GM18907 (cell line): ENCODE data around the gene KLHDC2.
"Not testable (repeated sequence)": the region's sequence is repeated elsewhere in the genome, so short reads cannot be mapped to it uniquely, and the experiment has no call there.

Experiments
- ATAC-seq: cut with Tn5 transposase; IDR thresholded peaks from one replicate; pipeline ENCODE4 v1.9.1; 2021; ENCODE audit warnings: mild to moderate bottlenecking, moderate library complexity; ENCODE audit not compliant: unreplicated experiment

The KLHDC2 gene

DNA sequence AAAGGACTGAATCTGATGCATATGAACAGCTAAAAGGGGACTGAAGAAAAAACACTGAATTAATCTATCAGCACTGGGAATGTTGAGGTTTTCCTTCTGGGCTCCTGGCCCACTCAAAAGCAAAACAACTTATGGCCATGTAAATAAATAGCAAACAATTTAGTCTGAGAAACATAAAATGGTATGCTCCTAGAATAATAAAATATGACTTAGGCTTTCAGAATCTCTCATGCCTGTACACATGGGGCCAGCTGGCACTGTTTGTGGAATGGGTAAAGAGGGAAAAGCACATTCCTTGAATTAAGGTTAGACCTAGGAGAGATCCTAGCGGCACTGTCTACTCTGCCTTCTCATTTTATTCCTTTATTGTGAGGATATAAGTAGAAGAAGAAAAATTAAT lies 6.2 kb downstream of the KLHDC2 start:
- ATAC-seq, result no peak

DNA sequence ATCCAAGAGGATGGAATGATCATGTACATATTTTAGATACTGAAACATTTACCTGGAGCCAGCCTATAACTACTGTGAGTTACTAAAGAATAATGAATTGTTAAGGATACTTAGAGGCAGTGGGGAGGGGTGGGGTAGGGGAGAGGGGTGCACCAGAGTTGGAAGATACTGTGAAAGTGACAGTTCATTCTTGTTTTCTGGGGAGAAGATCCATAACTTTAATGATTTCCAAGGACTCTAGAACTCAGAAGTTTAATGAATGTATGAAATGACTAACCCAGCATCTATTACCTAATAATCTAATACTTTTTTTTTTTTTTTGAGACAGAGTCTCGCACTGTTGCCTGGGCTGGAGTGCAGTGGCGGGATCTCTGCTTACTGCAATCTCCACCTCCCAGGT lies 10.5 kb downstream of the KLHDC2 start:
- no peak for ATAC-seq

DNA sequence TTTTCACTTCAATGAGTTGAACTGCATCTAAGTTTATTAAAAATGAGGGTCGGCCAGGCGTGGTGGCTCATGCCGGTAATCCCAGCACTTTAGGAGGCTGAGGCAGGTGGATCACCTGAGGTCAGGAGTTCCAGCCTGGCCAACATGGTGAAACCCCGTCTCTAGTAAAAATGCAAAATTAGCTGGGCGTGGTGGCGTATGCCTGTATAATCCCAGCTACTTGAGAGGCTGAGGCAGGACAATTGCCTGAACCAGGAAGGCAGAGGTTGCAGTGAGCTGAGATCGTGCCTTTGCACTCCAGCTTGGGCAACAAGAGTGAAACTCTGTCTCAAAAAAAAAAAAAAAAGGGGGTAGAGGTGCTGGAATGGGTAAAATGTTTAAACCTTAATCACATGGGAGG lies 13.1 kb downstream of the KLHDC2 start:
- not testable (repeated sequence) for ATAC-seq

DNA sequence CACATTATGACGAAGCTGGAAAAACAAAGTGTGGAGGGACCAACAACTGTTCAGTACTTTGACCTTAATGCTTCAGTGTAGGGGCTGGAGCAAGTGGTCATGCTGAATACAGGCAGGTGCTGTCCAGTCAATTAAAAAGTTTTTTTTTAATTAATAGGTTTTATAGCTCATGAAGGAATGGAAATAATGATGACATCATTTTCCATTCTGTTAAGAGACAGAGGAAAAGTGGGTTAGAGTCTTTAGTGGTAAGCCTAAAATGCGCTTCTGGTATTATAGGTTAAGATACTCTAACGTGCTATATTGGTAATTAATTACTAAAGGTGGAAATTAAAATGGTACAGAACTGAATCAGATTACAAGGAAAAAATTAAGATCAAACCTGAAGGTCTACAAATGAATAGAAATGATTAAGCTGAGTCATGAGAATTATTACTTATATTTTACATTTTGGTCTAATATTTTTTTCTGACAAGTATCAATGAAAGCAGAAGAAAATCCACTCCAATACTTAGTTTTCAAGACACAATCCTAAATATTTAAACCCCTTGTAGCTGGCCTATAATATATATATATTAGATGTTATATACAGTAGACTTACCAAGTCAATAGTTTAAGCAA lies 15.6 kb downstream of the KLHDC2 start:
- ATAC-seq, result no peak

DNA sequence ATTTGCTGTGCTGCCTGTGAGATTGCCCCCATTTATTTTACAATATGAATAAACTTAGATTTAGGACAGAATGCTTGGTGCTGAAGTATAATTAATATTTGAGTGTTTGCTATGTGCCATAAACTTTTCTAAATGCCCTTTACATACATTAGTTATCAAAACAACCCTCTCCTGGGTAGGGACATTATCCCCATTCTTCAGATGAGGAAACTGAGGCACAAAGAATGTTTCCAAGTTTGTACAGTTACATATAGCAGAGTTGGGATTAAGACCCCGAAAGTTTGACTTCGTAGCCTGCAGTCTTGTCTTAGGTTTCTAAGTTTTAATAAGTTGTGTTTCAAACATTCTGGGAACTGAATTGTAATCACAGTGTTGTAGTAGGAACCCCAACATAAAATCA lies 18.4 kb downstream of the KLHDC2 start:
- ATAC-seq, result no peak

DNA sequence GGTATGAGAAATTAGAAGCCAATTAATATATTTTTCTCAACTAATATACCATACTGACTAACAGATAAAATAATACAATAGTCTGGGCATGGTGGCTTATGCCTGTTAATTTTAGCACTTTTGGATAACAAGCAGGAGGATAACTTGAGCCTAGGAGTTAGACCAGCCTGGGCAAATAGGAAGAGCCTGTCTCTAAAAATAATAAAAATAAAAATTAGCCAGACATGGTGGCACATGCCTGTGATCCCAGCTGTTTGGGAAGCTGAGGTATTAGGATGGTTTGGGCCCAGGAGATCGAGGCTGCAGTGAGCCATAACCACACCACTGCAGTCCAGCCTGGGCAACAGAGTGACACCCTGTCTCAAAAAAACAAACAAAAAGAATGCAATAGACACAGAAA lies 24.7 kb downstream of the KLHDC2 start:
- no peak for ATAC-seq

DNA sequence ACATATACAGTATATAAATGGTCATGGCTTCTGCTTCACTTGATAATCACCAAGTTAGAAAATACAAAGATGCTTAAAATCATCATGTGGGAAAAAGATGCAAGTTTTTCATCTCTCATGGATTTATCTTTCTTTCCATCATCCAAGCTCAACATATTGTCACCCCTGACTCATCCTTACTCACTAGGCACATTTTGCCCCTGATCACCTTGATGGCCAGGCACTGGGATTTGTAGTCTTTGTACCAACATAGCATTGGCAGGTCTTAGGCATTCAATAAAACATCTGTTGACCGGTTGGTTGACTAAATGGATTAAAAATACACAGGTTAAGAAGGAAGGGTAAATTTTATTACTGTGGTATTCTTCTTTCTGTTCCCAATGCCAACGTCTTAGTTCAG lies 28.1 kb downstream of the KLHDC2 start:
- no peak for ATAC-seq

DNA sequence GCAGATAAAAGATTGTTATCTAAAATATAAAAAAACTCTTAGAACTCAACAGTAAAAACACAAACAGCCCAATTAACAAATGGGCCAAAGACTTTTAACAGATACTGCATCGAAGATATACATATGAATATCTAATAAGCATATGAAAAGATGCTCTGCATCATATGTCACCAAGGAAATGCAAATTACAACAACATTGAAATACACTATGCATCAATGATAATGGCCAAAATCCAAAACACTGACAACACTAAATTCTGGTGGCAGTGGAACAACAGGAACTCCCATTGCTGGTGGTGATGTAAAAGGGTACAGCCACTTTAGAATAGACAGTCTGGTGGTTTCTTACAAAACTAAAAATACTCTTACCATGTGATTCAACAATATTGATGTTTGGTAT lies 40.8 kb downstream of the KLHDC2 start:
- no peak for ATAC-seq

DNA sequence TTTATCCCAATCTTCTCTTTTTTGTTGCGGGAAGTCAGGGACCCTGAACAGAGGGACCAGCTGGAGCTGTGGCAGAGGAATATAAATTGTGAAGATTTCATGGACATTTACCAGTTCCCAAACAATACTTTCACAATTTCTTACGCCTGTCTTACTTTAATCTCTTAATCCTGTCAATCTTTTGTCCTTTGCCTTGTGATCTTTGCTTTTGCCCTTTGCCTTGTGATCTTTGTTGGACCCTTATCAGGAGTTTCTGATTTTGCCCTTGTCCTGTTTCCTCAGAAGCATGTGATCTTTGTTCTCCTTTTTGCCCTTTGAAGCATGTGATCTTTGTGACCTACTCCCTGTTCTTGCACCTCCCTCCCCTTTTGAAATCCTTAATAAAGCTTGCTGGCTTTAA lies 48.2 kb downstream of the KLHDC2 start:
- not testable (repeated sequence) for ATAC-seq

DNA sequence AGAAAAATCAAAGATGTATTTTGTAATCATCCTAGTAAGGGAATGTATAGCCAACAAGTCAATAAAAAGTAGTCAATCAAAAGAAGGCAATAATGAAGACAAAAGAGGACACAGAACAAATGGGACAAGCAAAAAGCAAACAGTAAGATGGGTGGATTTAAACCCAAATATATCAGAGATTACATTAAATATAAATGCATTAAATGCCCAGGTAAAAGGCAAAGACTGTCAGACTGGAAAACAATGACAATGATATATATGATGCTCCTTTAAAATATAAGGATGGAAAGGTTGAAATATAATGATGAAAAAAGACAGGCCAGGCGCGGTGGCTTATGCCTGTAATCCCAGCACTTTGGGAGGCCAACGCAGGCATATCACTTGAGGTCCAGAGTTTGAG lies 48.9 kb downstream of the KLHDC2 start:
- no peak for ATAC-seq

DNA sequence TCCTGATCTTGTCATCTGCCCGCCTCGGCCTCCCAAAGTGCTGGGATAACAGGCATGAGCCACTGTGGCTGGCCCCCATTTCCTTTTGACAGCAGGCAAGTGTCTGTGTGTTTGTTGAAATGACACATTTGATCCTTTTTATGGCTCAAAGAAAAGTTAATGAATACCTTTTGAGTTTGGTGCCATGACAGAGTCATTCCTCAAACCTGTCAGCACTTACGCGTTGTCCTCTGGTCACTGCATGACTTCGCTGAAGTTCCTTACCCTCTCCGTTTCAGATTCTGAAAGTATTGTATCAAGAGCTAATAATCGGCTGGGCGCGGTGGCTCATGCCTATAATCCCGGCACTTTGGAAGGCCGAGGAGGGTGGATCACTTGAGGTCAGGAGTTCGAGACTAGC lies 52.2 kb downstream of the KLHDC2 start:
- ATAC-seq, result no peak

DNA sequence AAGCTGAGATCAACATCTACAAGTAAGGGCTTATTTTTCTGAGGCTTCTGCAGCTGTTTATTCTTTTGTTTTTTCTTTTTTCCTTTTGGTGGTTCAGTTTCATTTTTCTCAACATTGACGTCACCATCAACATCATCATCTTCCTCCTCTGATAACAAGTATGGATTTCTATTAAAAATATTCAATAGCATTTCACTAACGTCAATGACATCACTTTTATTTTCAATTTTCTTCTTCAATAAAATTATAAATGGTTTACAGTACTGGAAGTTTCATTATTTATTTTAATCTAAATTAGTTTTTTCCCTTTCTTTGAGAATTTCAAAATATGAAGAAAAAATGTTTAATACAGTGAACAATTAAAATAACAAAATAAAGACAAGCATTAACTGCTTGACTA lies 60.7 kb downstream of the KLHDC2 start:
- ATAC-seq, result no peak
